Caco-2 (cell line): Measurements from ENCODE around the gene CTDSP2. TPM values are rescaled to one million over a fixed set of nuclear protein-coding genes. Genes with fewer than 3 reads are reported as not detected.

Experiments
- BruUV-seq: library from RNA; stranded (reverse); fragments of 400-500 nt; replicated peaks from 2 replicates; lab custom pipeline; 2021; lab: Mats Ljungman, UMichigan
- CTCF ChIA-PET: fragments of 300-600 bp; sonication (Branson Sonifier 250); formaldehyde crosslinking; loops from one replicate; lab custom pipeline; 2022; ENCODE audit warnings: antibody characterized with exemption; lab: Charles Lee
- POLR2A ChIA-PET: fragments of 300-600 bp; sonication (Branson Sonifier 250); formaldehyde crosslinking; loops from one replicate; lab custom pipeline; 2022; ENCODE audit warnings: antibody characterized with exemption; lab: Charles Lee
- DNase-seq, 2 experiments: peaks; one replicate each; pipeline versions ENCODE4 v3.0.0 to v3.0.0-alpha.2; 2020 to 2022
- H3K27me3 ChIP-seq: replicated peaks from 2 replicates; pipeline ENCODE4 v1.6.0; 2011; ENCODE audit warnings: low read length; ENCODE audit not compliant: control insufficient read depth, insufficient read depth
- H3K36me3 ChIP-seq: 2 replicates; pipeline ENCODE4 v1.5.1; 2011; ENCODE audit warnings: low read length; ENCODE audit not compliant: control insufficient read depth, insufficient read depth
- H3K4me1 ChIP-seq: fragments of 250-450 bp; sonication (Bioruptor Pico); 2 replicates; pipeline ENCODE4 v1.5.1; 2020; ENCODE audit warnings: mild to moderate bottlenecking
- H3K4me3 ChIP-seq: 2 replicates; pipeline ENCODE4 v1.5.1; 2011; ENCODE audit warnings: low read depth, mild to moderate bottlenecking, control low read depth, low read length
- H3K9me3 ChIP-seq: fragments of 250-450 bp; sonication (Bioruptor Pico); 2 replicates; pipeline ENCODE4 v1.5.1; 2020; ENCODE audit warnings: mild to moderate bottlenecking, moderate library complexity
- H3K27ac Mint-ChIP-seq: one replicate; pipeline ENCODE4 v1.8.0; 2022; ENCODE audit warnings: mixed read lengths; ENCODE audit not compliant: unreplicated experiment
- H3K27me3 Mint-ChIP-seq: one replicate; pipeline ENCODE4 v1.8.0; 2022; ENCODE audit warnings: mixed read lengths; ENCODE audit not compliant: insufficient read depth, unreplicated experiment
- H3K36me3 Mint-ChIP-seq: one replicate; pipeline ENCODE4 v1.8.0; 2022; ENCODE audit warnings: mild to moderate bottlenecking, mixed read lengths; ENCODE audit not compliant: insufficient read depth, unreplicated experiment
- H3K4me1 Mint-ChIP-seq: one replicate; pipeline ENCODE4 v1.8.0; 2022; ENCODE audit warnings: low read depth, mixed read lengths; ENCODE audit not compliant: unreplicated experiment
- H3K4me3 Mint-ChIP-seq: one replicate; pipeline ENCODE4 v1.8.0; 2022; ENCODE audit warnings: mild to moderate bottlenecking, moderate library complexity, mixed read lengths; ENCODE audit not compliant: unreplicated experiment
- H3K9me3 Mint-ChIP-seq: one replicate; pipeline ENCODE4 v1.8.0; 2022; ENCODE audit warnings: mixed read lengths; ENCODE audit not compliant: unreplicated experiment
- intact Hi-C: fragments of 100-400 bp; cut with micrococcal nuclease; formaldehyde crosslinking; loops from one replicate; pipeline ENCODE4 v1.10.0; 2022; ENCODE audit not compliant: unreplicated experiment
- total RNA-seq: library from RNA; stranded (reverse); gene quantifications from 2 replicates; pipeline ENCODE4 v1.2.3, GENCODE V29; 2022
- TF ChIP-seq, protein P1 (sequence below), 2 experiments: fragments of 200-600 bp in 1 of 2; IDR thresholded peaks; 1 replicate in 1 of 2; 2 replicates in 1 of 2; pipeline versions ENCODE4 v1.5.1 to v1.8.0; 2011 to 2022; ENCODE audit warnings: antibody characterized with exemption in 1 of 2, control low read depth in 1 of 2, inconsistent platforms in 1 of 2, low read depth in 1 of 2, low read length in 1 of 2, mild to moderate bottlenecking in 1 of 2, moderate library complexity in 1 of 2; ENCODE audit not compliant: insufficient read depth in 1 of 2, severe bottlenecking in 1 of 2, unreplicated experiment in 1 of 2

CTDSP2 gene
- total RNA-seq, 1 experiment from 2014 or later: 117 TPM

DNA sequence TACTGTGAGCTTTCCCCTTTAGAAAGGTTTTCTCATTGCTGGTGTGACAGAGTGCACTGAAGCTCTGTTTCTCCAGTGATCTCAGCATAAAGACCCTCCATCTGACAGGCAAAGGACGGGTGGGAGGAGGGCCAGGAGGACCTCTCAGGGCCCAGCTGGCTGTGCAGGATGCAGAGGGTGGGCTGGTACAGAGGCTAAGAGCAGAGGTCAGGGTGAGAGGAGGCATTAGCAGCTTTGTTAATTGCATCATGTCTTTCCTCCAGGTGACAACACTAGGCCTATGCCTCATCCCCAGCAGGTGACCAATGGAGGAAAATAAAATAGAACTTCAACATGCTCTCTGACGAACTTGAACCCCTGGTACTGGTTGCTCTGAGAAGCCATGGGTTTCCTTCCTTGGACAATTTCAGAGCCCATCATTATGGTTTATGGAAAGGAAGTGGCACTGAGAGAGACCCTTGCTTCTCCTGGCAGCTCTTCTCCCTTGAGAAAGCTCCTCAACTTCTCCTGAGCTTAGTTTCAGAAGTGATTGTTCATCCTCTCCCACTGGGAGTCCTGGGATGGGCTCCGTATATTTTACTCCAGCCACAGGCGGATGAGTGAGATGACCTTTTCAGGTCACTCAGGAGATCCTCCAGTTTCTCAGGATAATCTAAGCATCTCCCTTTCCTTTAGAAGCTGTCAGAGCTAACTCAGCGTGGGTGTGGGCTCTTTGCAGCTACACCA is 49.0 kb upstream of the CTDSP2 start:
- H3K9me3 ChIP-seq: no peaks in the 10 kb centered on the region
- intact Hi-C loops: loop anchor here (2.0 kb wide), 1 partner anchor 31 kb away; no protein-coding TSS in a partner anchor
- no peaks in the 10 kb centered on the region for H3K36me3 Mint-ChIP-seq
- H3K27me3 ChIP-seq: no peaks in the 10 kb centered on the region
- TF ChIP-seq, protein P1, sequence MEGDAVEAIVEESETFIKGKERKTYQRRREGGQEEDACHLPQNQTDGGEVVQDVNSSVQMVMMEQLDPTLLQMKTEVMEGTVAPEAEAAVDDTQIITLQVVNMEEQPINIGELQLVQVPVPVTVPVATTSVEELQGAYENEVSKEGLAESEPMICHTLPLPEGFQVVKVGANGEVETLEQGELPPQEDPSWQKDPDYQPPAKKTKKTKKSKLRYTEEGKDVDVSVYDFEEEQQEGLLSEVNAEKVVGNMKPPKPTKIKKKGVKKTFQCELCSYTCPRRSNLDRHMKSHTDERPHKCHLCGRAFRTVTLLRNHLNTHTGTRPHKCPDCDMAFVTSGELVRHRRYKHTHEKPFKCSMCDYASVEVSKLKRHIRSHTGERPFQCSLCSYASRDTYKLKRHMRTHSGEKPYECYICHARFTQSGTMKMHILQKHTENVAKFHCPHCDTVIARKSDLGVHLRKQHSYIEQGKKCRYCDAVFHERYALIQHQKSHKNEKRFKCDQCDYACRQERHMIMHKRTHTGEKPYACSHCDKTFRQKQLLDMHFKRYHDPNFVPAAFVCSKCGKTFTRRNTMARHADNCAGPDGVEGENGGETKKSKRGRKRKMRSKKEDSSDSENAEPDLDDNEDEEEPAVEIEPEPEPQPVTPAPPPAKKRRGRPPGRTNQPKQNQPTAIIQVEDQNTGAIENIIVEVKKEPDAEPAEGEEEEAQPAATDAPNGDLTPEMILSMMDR (IDR thresholded peaks at IDR 0.05; ENCODE audit: insufficient read depth in 1 of 2, low read depth in 1 of 2, low read length in 1 of 2, severe bottlenecking in 1 of 2, unreplicated experiment in 1 of 2): no peak
- H3K27ac Mint-ChIP-seq: no peak overlapping the region
- no peak overlapping the region for H3K4me3 ChIP-seq
- peaks cover 5% of the 10 kb centered on the region; the same call in 1 of the 2 replicates for H3K4me1 ChIP-seq
- no peaks in the 10 kb centered on the region for H3K36me3 ChIP-seq
- no peaks in the 10 kb centered on the region for H3K9me3 Mint-ChIP-seq
- H3K27me3 Mint-ChIP-seq: peaks cover 4% of the 10 kb centered on the region
- no peak for DNase-seq
- ChIA-PET POLR2A (interaction anchor here (0.5 to 1.5 kb wide), 2 partner anchors 30 to 55 kb away, joined by 4 to 7 read pairs; no protein-coding TSS in a partner anchor), CTCF (interaction anchor here (0.9 to 3.3 kb wide), 3 partner anchors 53 to 93 kb away, joined by 3 to 16 read pairs (median 9); partner anchors contain the start of gene AVIL)
- no TSS peak for BruUV-seq
- H3K4me3 Mint-ChIP-seq: peak overlapping the region; percentile 85
- H3K4me1 Mint-ChIP-seq: peaks cover 14% of the 10 kb centered on the region

DNA sequence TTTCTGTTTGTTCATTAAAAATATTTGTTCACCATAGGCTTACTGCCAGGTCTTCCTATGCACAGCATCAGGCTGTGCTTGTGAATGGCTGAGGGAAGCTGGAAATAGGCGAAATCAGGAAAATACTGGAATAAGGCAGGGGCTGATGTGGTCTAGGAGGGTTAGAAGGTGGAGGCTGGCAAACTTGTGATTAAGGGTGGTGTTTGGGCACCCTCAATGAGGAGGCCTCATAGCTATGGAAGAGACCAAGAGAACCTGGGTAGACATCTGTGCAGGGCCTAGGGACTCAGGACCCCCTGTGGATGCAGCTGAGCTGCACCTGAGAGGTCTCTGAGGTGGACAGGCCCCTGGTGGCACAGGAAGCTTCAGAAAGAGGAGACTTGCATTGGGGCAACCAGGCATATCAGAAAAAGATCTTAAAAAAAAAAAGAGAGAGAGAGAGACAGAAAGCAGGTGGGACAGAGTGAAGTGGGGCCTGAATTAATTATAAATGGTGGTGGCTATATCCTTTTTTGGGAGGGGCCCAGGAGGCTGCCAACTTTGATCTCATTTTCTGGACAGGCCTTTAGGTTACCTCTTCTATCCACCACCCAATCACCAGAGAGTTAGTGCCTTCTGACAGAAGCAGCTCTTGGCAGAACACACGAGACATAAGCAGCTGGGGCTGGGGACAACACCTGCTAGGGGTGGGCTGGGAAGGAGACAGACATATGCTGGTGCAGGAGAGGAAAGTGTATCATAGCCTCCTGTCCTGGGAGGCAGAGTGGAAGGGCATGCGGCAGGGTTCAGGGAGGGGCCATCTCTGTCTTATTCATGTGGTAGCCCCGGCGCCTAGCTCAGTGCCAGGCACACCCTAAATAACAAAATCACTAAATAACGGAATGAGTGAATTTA is 48.1 kb upstream of the CTDSP2 start:
- H3K4me1 Mint-ChIP-seq: peaks cover 14% of the 10 kb centered on the region
- TF ChIP-seq, protein P1 (IDR thresholded peaks at IDR 0.05; ENCODE audit: insufficient read depth in 1 of 2, low read depth in 1 of 2, low read length in 1 of 2, severe bottlenecking in 1 of 2, unreplicated experiment in 1 of 2): no peak
- BruUV-seq: no TSS peak
- H3K4me1 ChIP-seq: peaks cover 5% of the 10 kb centered on the region; the same call in 1 of the 2 replicates
- no peak overlapping the region for H3K4me3 Mint-ChIP-seq
- DNase-seq: no peak
- no peaks in the 10 kb centered on the region for H3K9me3 ChIP-seq
- no peak overlapping the region for H3K27ac Mint-ChIP-seq
- no peaks in the 10 kb centered on the region for H3K36me3 ChIP-seq
- H3K9me3 Mint-ChIP-seq: no peaks in the 10 kb centered on the region
- no peak overlapping the region for H3K4me3 ChIP-seq
- intact Hi-C loops: no loop called here
- no peaks in the 10 kb centered on the region for H3K27me3 ChIP-seq
- H3K27me3 Mint-ChIP-seq: peaks cover 4% of the 10 kb centered on the region
- CTCF ChIA-PET: interaction anchor here (0.5 to 0.7 kb wide), 2 partner anchors 8 to 16 kb away, joined by 3 to 5 read pairs; no protein-coding TSS in a partner anchor
- H3K36me3 Mint-ChIP-seq: no peaks in the 10 kb centered on the region
- POLR2A ChIA-PET: interaction anchor here (0.5 kb wide), 1 partner anchor 54 kb away, joined by 4 read pairs; no protein-coding TSS in a partner anchor
